Measurements from ENCODE around the gene CKAP2. TPM values are rescaled to one million over a fixed set of nuclear protein-coding genes. Genes with fewer than 3 reads are reported as not detected.
"Not testable (repeated sequence)": the region's sequence is repeated elsewhere in the genome, so short reads cannot be mapped to it uniquely, and the experiment has no call there.

Gene CKAP2
- total RNA-seq, 1 experiment from 2014 or later: 41.3 TPM

DNA sequence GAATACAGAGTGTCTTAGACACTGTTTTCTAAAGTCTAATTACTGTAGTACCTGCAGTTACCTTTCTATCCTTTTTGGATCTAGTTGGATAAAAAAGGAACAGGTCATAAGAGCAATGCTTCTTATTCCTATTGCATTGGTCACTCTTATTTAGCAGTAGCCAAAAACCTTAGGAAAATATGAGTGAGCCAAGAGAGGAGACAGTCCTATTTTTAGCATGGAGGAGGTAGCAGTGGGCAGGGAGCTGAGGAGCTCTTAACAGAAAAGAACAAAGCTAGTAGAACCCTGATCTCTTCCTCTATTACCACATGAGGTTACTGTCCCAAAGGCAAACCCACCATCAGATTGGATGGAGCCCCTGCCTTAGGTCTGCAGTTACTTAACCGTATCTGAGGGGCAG lies 50.6 kb downstream of the CKAP2 start:
- in situ Hi-C loops (cut with HindIII; ENCODE audit: low pct_unique_long_range_greater_than_20kb, low sequenced_read_pairs); DNase-seq (ENCODE audit: low read depth, low spot score): not testable (repeated sequence)

DNA sequence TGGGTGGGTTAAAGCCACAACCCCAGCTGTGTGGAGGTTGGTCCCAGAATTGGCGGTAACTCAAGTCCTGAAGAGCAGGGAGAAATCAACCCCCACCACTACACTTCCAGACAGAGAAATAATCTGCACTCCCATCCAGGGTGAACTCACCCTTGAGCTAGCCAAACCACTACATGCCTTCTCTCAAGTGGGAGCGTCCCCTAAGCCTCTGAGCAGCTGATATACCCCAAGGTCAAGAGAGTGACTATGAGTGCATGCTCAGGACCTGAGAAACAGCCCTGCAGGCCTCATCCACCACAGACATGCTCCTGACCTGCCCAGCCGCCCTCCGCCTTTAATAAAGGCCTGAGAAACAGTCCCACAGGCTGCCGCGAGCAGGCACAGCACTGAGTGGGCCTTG lies 54.3 kb downstream of the CKAP2 start:
- in situ Hi-C loops (cut with HindIII; ENCODE audit: low pct_unique_long_range_greater_than_20kb, low sequenced_read_pairs); DNase-seq (ENCODE audit: low read depth, low spot score): not testable (repeated sequence)

DNA sequence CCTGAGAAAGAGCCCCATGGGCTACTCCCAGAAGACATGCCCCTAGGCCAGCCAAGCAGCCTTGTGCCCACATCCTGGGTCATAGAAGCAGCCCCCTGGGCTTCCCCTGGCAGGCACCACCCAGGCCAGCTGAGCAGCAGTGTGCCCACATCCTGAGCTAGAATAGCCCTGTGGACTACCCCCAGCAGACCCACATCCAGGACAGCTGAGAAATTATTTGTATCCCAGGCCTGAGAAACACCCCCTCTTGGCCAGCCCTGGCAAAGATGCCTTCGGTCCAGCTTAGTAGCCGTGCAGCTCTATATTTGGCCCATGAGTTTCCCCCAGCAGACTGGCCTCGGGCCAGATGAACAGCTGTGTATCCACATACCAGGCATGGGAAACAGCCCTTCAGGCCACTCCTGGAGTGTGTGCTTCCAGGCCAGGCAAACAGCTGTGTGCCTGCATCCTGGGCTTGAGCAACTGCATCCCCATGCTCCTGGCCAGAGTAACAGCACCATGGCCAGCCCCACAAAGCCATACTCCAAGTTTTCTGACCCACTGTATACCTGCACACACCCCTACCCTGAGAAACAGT lies 55.0 kb downstream of the CKAP2 start:
- in situ Hi-C loops (cut with HindIII; ENCODE audit: low pct_unique_long_range_greater_than_20kb, low sequenced_read_pairs); DNase-seq (ENCODE audit: low read depth, low spot score): not testable (repeated sequence)

DNA sequence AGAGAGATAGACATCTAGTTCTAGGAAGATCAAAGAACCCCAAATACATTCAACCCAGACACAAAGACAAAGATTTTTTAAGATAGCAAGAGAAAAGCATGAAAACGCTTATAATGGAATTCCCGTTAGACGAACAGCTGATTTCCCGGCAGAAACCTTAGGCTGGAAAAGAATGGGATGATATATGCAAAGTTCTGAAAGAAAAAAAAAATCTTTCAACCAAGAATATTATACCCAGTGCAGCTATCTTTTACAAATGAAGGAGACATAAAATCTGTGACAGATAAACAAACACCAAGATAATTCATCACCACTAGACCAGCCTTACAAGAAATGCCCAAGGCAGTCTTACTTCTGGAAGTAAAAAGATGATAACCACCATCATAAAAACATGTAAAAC lies 56.3 kb downstream of the CKAP2 start:
- in situ Hi-C loops (cut with HindIII; ENCODE audit: low pct_unique_long_range_greater_than_20kb, low sequenced_read_pairs): not testable (repeated sequence)

DNA sequence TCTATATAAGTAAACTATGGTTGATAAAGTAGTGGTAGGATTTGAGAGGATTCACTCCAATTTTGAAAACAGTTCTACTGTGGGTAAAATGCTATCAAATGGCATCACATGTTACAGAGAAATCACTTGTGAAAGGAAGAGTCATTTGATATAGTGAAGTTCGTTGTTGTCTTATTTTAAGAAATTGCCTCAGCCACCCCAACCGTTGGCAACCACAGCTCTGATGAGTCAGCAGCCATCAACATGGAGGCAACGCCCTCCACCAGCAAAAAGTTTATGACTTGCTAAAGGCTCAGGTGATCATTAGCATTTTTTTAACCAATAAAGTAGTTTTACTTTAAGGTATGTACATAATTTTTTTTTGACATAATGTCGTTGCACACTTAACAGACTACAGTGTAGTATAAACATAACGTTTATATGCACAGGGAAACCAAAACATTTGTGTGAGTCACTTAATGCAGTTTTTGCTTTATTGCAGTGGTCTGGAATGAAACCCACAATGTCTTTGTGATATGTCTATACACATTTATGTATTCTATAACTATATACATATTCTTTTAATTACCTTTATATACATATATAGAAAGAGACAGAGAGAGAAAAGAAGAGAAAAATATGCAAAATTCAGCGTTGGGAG lies 58.8 kb downstream of the CKAP2 start:
- in situ Hi-C loops (cut with HindIII; ENCODE audit: low pct_unique_long_range_greater_than_20kb, low sequenced_read_pairs): not testable (repeated sequence)
- peak; percentile 0 for DNase-seq (ENCODE audit: low read depth, low spot score)

More for the DNA sequence above, 56.3 kb downstream of the CKAP2 start:
- DNase-seq (ENCODE audit: low read depth, low spot score): not testable (repeated sequence)

DNA sequence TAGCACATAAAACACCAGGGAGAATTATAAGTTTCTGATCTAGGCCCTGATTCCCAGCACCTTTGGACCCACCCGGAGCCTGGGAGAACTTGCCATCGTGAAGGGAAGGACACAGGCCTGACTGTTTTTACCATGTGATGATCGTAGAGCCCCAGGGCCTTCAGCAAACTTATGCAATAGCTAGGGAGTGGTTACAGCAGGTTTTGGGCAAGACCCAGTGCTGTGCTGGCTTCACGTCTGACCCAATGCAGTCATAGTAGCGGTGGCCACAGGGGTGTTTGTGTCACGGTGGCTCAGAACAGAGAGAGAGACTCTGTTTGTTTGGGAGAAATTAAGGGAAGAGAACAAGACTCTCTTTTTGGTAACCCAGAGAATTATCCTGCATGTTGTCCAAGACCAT lies 68.0 kb downstream of the CKAP2 start:
- in situ Hi-C loops (cut with HindIII; ENCODE audit: low pct_unique_long_range_greater_than_20kb, low sequenced_read_pairs); DNase-seq (ENCODE audit: low read depth, low spot score): not testable (repeated sequence)

Other genes with a start within 250 kb of the CKAP2 start
- 0.32 and 0.42 TPM in 2 replicates for gene THSD1, start 49.3 kb upstream of the CKAP2 start, total RNA-seq (2014; rRNA removed; shearing (Covaris generic))
- 41.7 and 52.3 TPM in 2 replicates for gene VPS36, start 4.8 kb upstream of the CKAP2 start, total RNA-seq (2014; rRNA removed; shearing (Covaris generic))
- 0.77 and 2.3 TPM in 2 replicates for gene HNRNPA1L2, start 187.0 kb downstream of the CKAP2 start, total RNA-seq (2014; rRNA removed; shearing (Covaris generic))
- gene SUGT1, start 197.4 kb downstream of the CKAP2 start, total RNA-seq (2014; rRNA removed; shearing (Covaris generic)): 40.8 and 43.8 TPM in 2 replicates